Measurements from ENCODE around the gene CD74.

Gene CD74

GRCh38 chr5:150431574-150431973, 18.9 kb upstream of the CD74 start:
- no peak overlapping the region for H2BK12ac ChIP-seq (ENCODE audit: low read length)
- no peak overlapping the region for H3K14ac ChIP-seq (ENCODE audit: low read length)
- H2BK5ac ChIP-seq (ENCODE audit: low read length) = peak overlapping the region; percentile 78
- WGBS, 2 donors (ENCODE audit: extremely low coverage in 2 of 2, insufficient read length in 2 of 2, insufficient replicate concordance in 1 of 2) = no CpG with 5 or more reads among the region's 4 CpGs
- peaks cover 2% of the 10 kb centered on the region for H3K79me1 ChIP-seq (ENCODE audit: low read depth, low read length)
- H4K8ac ChIP-seq (ENCODE audit: low read depth, low read length) = no peak overlapping the region
- H3K9ac ChIP-seq (ENCODE audit: low read depth, low read length, poor library complexity) = no peak overlapping the region
- no peaks in the 10 kb centered on the region for H3K36me3 ChIP-seq (replicated peaks in 1 of 2; ENCODE audit: control insufficient read depth in 2 of 2, insufficient read depth in 2 of 2, low read length in 2 of 2)
- no peak overlapping the region for H3K4me2 ChIP-seq (ENCODE audit: insufficient read depth, low read length, poor library complexity, severe bottlenecking)
- no peak overlapping the region for H3K27ac ChIP-seq (replicated peaks; ENCODE audit: low read length)
- no peaks in the 10 kb centered on the region for H3K9me3 ChIP-seq (replicated peaks in 1 of 2; ENCODE audit: control insufficient read depth in 2 of 2, insufficient read depth in 1 of 2, low read depth in 1 of 2, low read length in 2 of 2)
- no peaks in the 10 kb centered on the region for H3K27me3 ChIP-seq (ENCODE audit: control insufficient read depth in 3 of 3, insufficient read depth in 3 of 3, low read depth in 1 of 3, low read length in 3 of 3)
- H3K4ac ChIP-seq (ENCODE audit: low read length) = no peak overlapping the region
- DNase-seq (ENCODE audit: low spot score) = no peak
- no peak overlapping the region for H3K18ac ChIP-seq (ENCODE audit: low read length)
- H4K91ac ChIP-seq (ENCODE audit: low read depth, low read length, poor library complexity) = no peak overlapping the region
- H2AFZ ChIP-seq (ENCODE audit: low read length) = no peak overlapping the region
- no peak overlapping the region for H2BK120ac ChIP-seq (ENCODE audit: low read depth, low read length)
- no peak overlapping the region for H2BK15ac ChIP-seq (ENCODE audit: low read length)
- H3K4me3 ChIP-seq (ENCODE audit: low read length in 2 of 2) = no peak overlapping the region
- H2AK5ac ChIP-seq (ENCODE audit: low read depth, low read length) = no peak overlapping the region
- H3K4me1 ChIP-seq (ENCODE audit: control insufficient read depth in 2 of 2, insufficient read depth in 1 of 2, low read depth in 1 of 2, low read length in 2 of 2) = peaks cover 0 to 8% of the 10 kb centered on the region in 2 donors
- H3K23ac ChIP-seq (ENCODE audit: low read depth, low read length, poor library complexity) = no peak overlapping the region

GRCh38 chr5:150431048-150431447, 18.3 kb upstream of the CD74 start:
- peak overlapping the region; percentile 94 for H3K23ac ChIP-seq (ENCODE audit: low read depth, low read length, poor library complexity)
- WGBS, 2 donors (ENCODE audit: extremely low coverage in 2 of 2, insufficient read length in 2 of 2, insufficient replicate concordance in 1 of 2) = no CpG with 5 or more reads among the region's 18 CpGs
- no peaks in the 10 kb centered on the region for H3K36me3 ChIP-seq (replicated peaks in 1 of 2; ENCODE audit: control insufficient read depth in 2 of 2, insufficient read depth in 2 of 2, low read length in 2 of 2)
- H3K4me1 ChIP-seq (ENCODE audit: control insufficient read depth in 2 of 2, insufficient read depth in 1 of 2, low read depth in 1 of 2, low read length in 2 of 2) = peaks cover 0 to 8% of the 10 kb centered on the region in 2 donors
- H2BK5ac ChIP-seq (ENCODE audit: low read length) = peak overlapping the region; percentile 78
- no peaks in the 10 kb centered on the region for H3K27me3 ChIP-seq (ENCODE audit: control insufficient read depth in 3 of 3, insufficient read depth in 3 of 3, low read depth in 1 of 3, low read length in 3 of 3)
- no peak overlapping the region for H2BK12ac ChIP-seq (ENCODE audit: low read length)
- H2AK5ac ChIP-seq (ENCODE audit: low read depth, low read length) = no peak overlapping the region
- no peak overlapping the region for H2AFZ ChIP-seq (ENCODE audit: low read length)
- H2BK15ac ChIP-seq (ENCODE audit: low read length) = peak overlapping the region; percentile 30
- H3K4ac ChIP-seq (ENCODE audit: low read length) = no peak overlapping the region
- peak overlapping the region; percentile 71 for H3K18ac ChIP-seq (ENCODE audit: low read length)
- no peak overlapping the region for H3K4me2 ChIP-seq (ENCODE audit: insufficient read depth, low read length, poor library complexity, severe bottlenecking)
- H3K9me3 ChIP-seq (replicated peaks in 1 of 2; ENCODE audit: control insufficient read depth in 2 of 2, insufficient read depth in 1 of 2, low read depth in 1 of 2, low read length in 2 of 2) = no peaks in the 10 kb centered on the region
- H4K8ac ChIP-seq (ENCODE audit: low read depth, low read length) = no peak overlapping the region
- no peak overlapping the region for H3K27ac ChIP-seq (replicated peaks; ENCODE audit: low read length)
- no peak overlapping the region for H2BK120ac ChIP-seq (ENCODE audit: low read depth, low read length)
- H3K14ac ChIP-seq (ENCODE audit: low read length) = no peak overlapping the region
- no peak overlapping the region for H3K9ac ChIP-seq (ENCODE audit: low read depth, low read length, poor library complexity)
- peaks cover 2% of the 10 kb centered on the region for H3K79me1 ChIP-seq (ENCODE audit: low read depth, low read length)
- H4K91ac ChIP-seq (ENCODE audit: low read depth, low read length, poor library complexity) = no peak overlapping the region
- no peak overlapping the region for H3K4me3 ChIP-seq (ENCODE audit: low read length in 2 of 2)
- no peak for DNase-seq (ENCODE audit: low spot score)

GRCh38 chr5:150429410-150429873, 16.7 kb upstream of the CD74 start:
- peaks cover 0 to 8% of the 10 kb centered on the region in 2 donors for H3K4me1 ChIP-seq (ENCODE audit: control insufficient read depth in 2 of 2, insufficient read depth in 1 of 2, low read depth in 1 of 2, low read length in 2 of 2)
- no peak overlapping the region for H4K8ac ChIP-seq (ENCODE audit: low read depth, low read length)
- peaks cover 2% of the 10 kb centered on the region for H3K79me1 ChIP-seq (ENCODE audit: low read depth, low read length)
- no peaks in the 10 kb centered on the region for H3K9me3 ChIP-seq (replicated peaks in 1 of 2; ENCODE audit: control insufficient read depth in 2 of 2, insufficient read depth in 1 of 2, low read depth in 1 of 2, low read length in 2 of 2)
- H2AFZ ChIP-seq (ENCODE audit: low read length) = no peak overlapping the region
- WGBS, 2 donors (ENCODE audit: extremely low coverage in 2 of 2, insufficient read length in 2 of 2, insufficient replicate concordance in 1 of 2) = no CpG with 5 or more reads among the region's 5 CpGs
- H2BK12ac ChIP-seq (ENCODE audit: low read length) = no peak overlapping the region
- no peak overlapping the region for H3K4ac ChIP-seq (ENCODE audit: low read length)
- H3K4me2 ChIP-seq (ENCODE audit: insufficient read depth, low read length, poor library complexity, severe bottlenecking) = no peak overlapping the region
- no peak overlapping the region for H3K18ac ChIP-seq (ENCODE audit: low read length)
- no peak overlapping the region for H4K91ac ChIP-seq (ENCODE audit: low read depth, low read length, poor library complexity)
- no peaks in the 10 kb centered on the region for H3K36me3 ChIP-seq (replicated peaks in 1 of 2; ENCODE audit: control insufficient read depth in 2 of 2, insufficient read depth in 2 of 2, low read length in 2 of 2)
- no peak overlapping the region for H3K23ac ChIP-seq (ENCODE audit: low read depth, low read length, poor library complexity)
- no peaks in the 10 kb centered on the region for H3K27me3 ChIP-seq (ENCODE audit: control insufficient read depth in 3 of 3, insufficient read depth in 3 of 3, low read depth in 1 of 3, low read length in 3 of 3)
- no peak for DNase-seq (ENCODE audit: low spot score)
- H3K9ac ChIP-seq (ENCODE audit: low read depth, low read length, poor library complexity) = no peak overlapping the region
- no peak overlapping the region for H3K27ac ChIP-seq (replicated peaks; ENCODE audit: low read length)
- no peak overlapping the region for H2AK5ac ChIP-seq (ENCODE audit: low read depth, low read length)
- H3K14ac ChIP-seq (ENCODE audit: low read length) = no peak overlapping the region
- no peak overlapping the region for H2BK120ac ChIP-seq (ENCODE audit: low read depth, low read length)
- no peak overlapping the region for H2BK5ac ChIP-seq (ENCODE audit: low read length)
- peak overlapping the region in 1 of 2 donors; percentile 25 for H3K4me3 ChIP-seq (ENCODE audit: low read length in 2 of 2)
- no peak overlapping the region for H2BK15ac ChIP-seq (ENCODE audit: low read length)

- no peaks in the 10 kb centered on the region for H3K9me3 ChIP-seq (replicated peaks in 1 of 2; ENCODE audit: control insufficient read depth in 2 of 2, insufficient read depth in 1 of 2, low read depth in 1 of 2, low read length in 2 of 2)
- H3K27ac ChIP-seq (replicated peaks; ENCODE audit: low read length) = no peak overlapping the region
- WGBS, 2 donors (ENCODE audit: extremely low coverage in 2 of 2, insufficient read length in 2 of 2, insufficient replicate concordance in 1 of 2) = no CpG with 5 or more reads among the region's 5 CpGs
Measured at GRCh38 chr5:150428978-150429377, 16.3 kb upstream of the CD74 start.

More at GRCh38 chr5:150428978-150429377, 16.3 kb upstream of the CD74 start:
- Histone ChIP-seq H2AK5ac (ENCODE audit: low read depth, low read length) (no peak overlapping the region), H3K79me1 (ENCODE audit: low read depth, low read length) (peaks cover 2% of the 10 kb centered on the region), H3K4me2 (ENCODE audit: insufficient read depth, low read length, poor library complexity, severe bottlenecking) (no peak overlapping the region), H2BK12ac (ENCODE audit: low read length) (no peak overlapping the region), H2BK120ac (ENCODE audit: low read depth, low read length) (no peak overlapping the region), H2AFZ (ENCODE audit: low read length) (no peak overlapping the region), H4K8ac (ENCODE audit: low read depth, low read length) (no peak overlapping the region), H3K36me3 (replicated peaks in 1 of 2; ENCODE audit: control insufficient read depth in 2 of 2, insufficient read depth in 2 of 2, low read length in 2 of 2) (no peaks in the 10 kb centered on the region), H2BK15ac (ENCODE audit: low read length) (no peak overlapping the region), H3K27me3 (ENCODE audit: control insufficient read depth in 3 of 3, insufficient read depth in 3 of 3, low read depth in 1 of 3, low read length in 3 of 3) (no peaks in the 10 kb centered on the region), H3K9ac (ENCODE audit: low read depth, low read length, poor library complexity) (no peak overlapping the region), H3K4ac (ENCODE audit: low read length) (no peak overlapping the region), H4K91ac (ENCODE audit: low read depth, low read length, poor library complexity) (no peak overlapping the region), H3K4me1 (ENCODE audit: control insufficient read depth in 2 of 2, insufficient read depth in 1 of 2, low read depth in 1 of 2, low read length in 2 of 2) (peaks cover 0 to 8% of the 10 kb centered on the region in 2 donors), H3K18ac (ENCODE audit: low read length) (no peak overlapping the region), H3K4me3 (ENCODE audit: low read length in 2 of 2) (no peak overlapping the region), H3K14ac (ENCODE audit: low read length) (no peak overlapping the region), H3K23ac (ENCODE audit: low read depth, low read length, poor library complexity) (no peak overlapping the region), H2BK5ac (ENCODE audit: low read length) (no peak overlapping the region)
- DNase-seq (ENCODE audit: low spot score) = no peak
